T-helper 2 cell treated with Interferon-gamma antibody and Interleukin-4, amounts not matched to agents 100 ng/mL and 5 ng/mL, for 36 hours (primary cell): ENCODE measurements around the gene PCGF3. TPM values are rescaled to one million over a fixed set of nuclear protein-coding genes. Genes with fewer than 3 reads are reported as not detected.

Experiments used
- total RNA-seq: library from RNA; stranded (reverse); gene quantifications from 2 replicates; pipeline ENCODE4 v1.2.3, GENCODE V29; 2022

The PCGF3 gene
- total RNA-seq, 1 donor from 2014 or later: 33.8 TPM

Other genes starting within 250 kb of the PCGF3 start
- 29.8 and 30.6 TPM in 2 replicates for gene ZNF721, start 206.7 kb upstream of the PCGF3 start, total RNA-seq
- 58.9 and 62.4 TPM in 2 replicates for gene PIGG, start 206.6 kb upstream of the PCGF3 start, total RNA-seq
- not detected in 2 replicates for gene TMEM271, start 129.5 kb upstream of the PCGF3 start, total RNA-seq
- 13.5 and 14.1 TPM in 2 replicates for gene PDE6B, start 80.3 kb upstream of the PCGF3 start, total RNA-seq
- gene ATP5ME, start 31.6 kb upstream of the PCGF3 start, total RNA-seq: 203 and 214 TPM in 2 replicates
- gene MYL5, start 31.3 kb upstream of the PCGF3 start, total RNA-seq: 21.2 and 22.4 TPM in 2 replicates
- gene SLC49A3, start 16.7 kb upstream of the PCGF3 start, total RNA-seq: 0.16 and 0.43 TPM in 2 replicates
- gene CPLX1, start 120.3 kb downstream of the PCGF3 start, total RNA-seq: 0.48 and 0.86 TPM in 2 replicates
- 141 and 144 TPM in 2 replicates for gene GAK, start 226.5 kb downstream of the PCGF3 start, total RNA-seq
- 21.8 and 23.6 TPM in 2 replicates for gene TMEM175, start 226.6 kb downstream of the PCGF3 start, total RNA-seq